DOHH2 (cell line): ENCODE data around the gene CARD6.

Experiments
- H3F3A ChIP-seq: fragments of 200-600 bp; sonication (generic), shearing (Covaris generic); 2 replicates; pipeline ENCODE4 v1.6.0; 2016; ENCODE audit warnings: antibody characterized with exemption, mild to moderate bottlenecking; ENCODE audit not compliant: control insufficient read depth, insufficient read depth
- H3K27ac ChIP-seq: fragments of 200-600 bp; sonication (generic); 2 replicates; pipeline ENCODE4 v1.5.1; 2014; ENCODE audit warnings: low read depth, mild to moderate bottlenecking, low read length, moderate library complexity
- H3K27me3 ChIP-seq: fragments of 200-600 bp; sonication (generic); 2 replicates; pipeline ENCODE4 v1.6.1; 2014; ENCODE audit warnings: mild to moderate bottlenecking, low read length, mixed read lengths; ENCODE audit not compliant: control insufficient read depth
- H3K36me3 ChIP-seq: fragments of 200-600 bp; sonication (generic); 2 replicates; pipeline ENCODE4 v1.6.1; 2014; ENCODE audit warnings: mild to moderate bottlenecking, low read length, moderate library complexity, mixed read lengths; ENCODE audit not compliant: control insufficient read depth
- H3K4me1 ChIP-seq: fragments of 200-600 bp; sonication (generic); 2 replicates; pipeline ENCODE4 v1.6.1; 2014; ENCODE audit warnings: mild to moderate bottlenecking, low read length, mixed read lengths; ENCODE audit not compliant: control insufficient read depth
- H3K4me2 ChIP-seq: fragments of 200-600 bp; sonication (generic); 2 replicates; pipeline ENCODE4 v1.6.0; 2014; ENCODE audit warnings: mild to moderate bottlenecking, low read length, moderate library complexity
- H3K4me3 ChIP-seq: fragments of 200-600 bp; sonication (generic); 2 replicates; pipeline ENCODE4 v1.5.1; 2014; ENCODE audit warnings: mild to moderate bottlenecking, low read length, mixed read lengths
- H3K79me2 ChIP-seq: fragments of 200-600 bp; sonication (generic); 2 replicates; pipeline ENCODE4 v1.6.1; 2014; ENCODE audit warnings: mild to moderate bottlenecking, low read length, mixed read lengths; ENCODE audit not compliant: control insufficient read depth
- H3K9me2 ChIP-seq: fragments of 200-600 bp; sonication (generic); replicated peaks from 2 replicates; pipeline ENCODE4 v1.6.1; 2014; ENCODE audit warnings: mild to moderate bottlenecking, low read length, mixed read lengths; ENCODE audit not compliant: control insufficient read depth
- H3K9me3 ChIP-seq: fragments of 200-600 bp; sonication (generic); 2 replicates; pipeline ENCODE4 v1.6.1; 2014; ENCODE audit warnings: antibody characterized with exemption, low read length, mixed read lengths; ENCODE audit not compliant: control insufficient read depth, insufficient read depth
- H4K20me1 ChIP-seq: fragments of 200-600 bp; sonication (generic); 2 replicates; pipeline ENCODE4 v1.6.0; 2014; ENCODE audit warnings: low read depth, mild to moderate bottlenecking, antibody characterized with exemption, low read length, moderate library complexity; ENCODE audit not compliant: control insufficient read depth, insufficient read depth
- EZH2phosphoT487 ChIP-seq: fragments of 200-600 bp; sonication (generic); IDR thresholded peaks from 2 replicates; pipeline ENCODE4 v1.6.1; 2017; ENCODE audit warnings: borderline replicate concordance, mild to moderate bottlenecking, antibody characterized with exemption, low read length, moderate library complexity, mixed read lengths
- TF ChIP-seq, protein P1 (sequence below): fragments of 200-600 bp; sonication (generic); IDR thresholded peaks from one replicate; pipeline ENCODE4 v1.5.1; 2014; ENCODE audit warnings: antibody characterized with exemption, mild to moderate bottlenecking, low read depth, low read length; ENCODE audit not compliant: poor library complexity, severe bottlenecking

The CARD6 gene

GRCh38 chr5:40798801-40799210 is 42.4 kb upstream of the CARD6 start:
- peaks cover 6% of the 10 kb centered on the region; the same call in 1 of the 2 replicates for H3F3A ChIP-seq
- H3K27me3 ChIP-seq = no peaks in the 10 kb centered on the region
- TF ChIP-seq, protein P1, sequence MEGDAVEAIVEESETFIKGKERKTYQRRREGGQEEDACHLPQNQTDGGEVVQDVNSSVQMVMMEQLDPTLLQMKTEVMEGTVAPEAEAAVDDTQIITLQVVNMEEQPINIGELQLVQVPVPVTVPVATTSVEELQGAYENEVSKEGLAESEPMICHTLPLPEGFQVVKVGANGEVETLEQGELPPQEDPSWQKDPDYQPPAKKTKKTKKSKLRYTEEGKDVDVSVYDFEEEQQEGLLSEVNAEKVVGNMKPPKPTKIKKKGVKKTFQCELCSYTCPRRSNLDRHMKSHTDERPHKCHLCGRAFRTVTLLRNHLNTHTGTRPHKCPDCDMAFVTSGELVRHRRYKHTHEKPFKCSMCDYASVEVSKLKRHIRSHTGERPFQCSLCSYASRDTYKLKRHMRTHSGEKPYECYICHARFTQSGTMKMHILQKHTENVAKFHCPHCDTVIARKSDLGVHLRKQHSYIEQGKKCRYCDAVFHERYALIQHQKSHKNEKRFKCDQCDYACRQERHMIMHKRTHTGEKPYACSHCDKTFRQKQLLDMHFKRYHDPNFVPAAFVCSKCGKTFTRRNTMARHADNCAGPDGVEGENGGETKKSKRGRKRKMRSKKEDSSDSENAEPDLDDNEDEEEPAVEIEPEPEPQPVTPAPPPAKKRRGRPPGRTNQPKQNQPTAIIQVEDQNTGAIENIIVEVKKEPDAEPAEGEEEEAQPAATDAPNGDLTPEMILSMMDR = no peak
- TF ChIP-seq EZH2phosphoT487 = no peak
- H3K27ac ChIP-seq = peak overlapping the region; percentile 42; the same call in 1 of the 2 replicates
- H3K9me2 ChIP-seq = no peaks in the 10 kb centered on the region
- peaks cover 18% of the 10 kb centered on the region for H3K4me1 ChIP-seq
- H3K36me3 ChIP-seq = peaks cover 16% of the 10 kb centered on the region
- peak overlapping the region; percentile 83 for H3K4me2 ChIP-seq
- H3K9me3 ChIP-seq = no peaks in the 10 kb centered on the region
- H4K20me1 ChIP-seq = peaks cover 8% of the 10 kb centered on the region; the same call in 1 of the 2 replicates
- H3K4me3 ChIP-seq = peak overlapping the region; percentile 99
- H3K79me2 ChIP-seq = peaks cover 47% of the 10 kb centered on the region

GRCh38 chr5:40799258-40799657 is 41.9 kb upstream of the CARD6 start:
- Histone ChIP-seq H3F3A (peaks cover 6% of the 10 kb centered on the region; the same call in 1 of the 2 replicates), H3K9me2 (no peaks in the 10 kb centered on the region), H3K4me3 (peak overlapping the region; percentile 99), H3K4me2 (peak overlapping the region; percentile 83), H3K9me3 (no peaks in the 10 kb centered on the region), H4K20me1 (peaks cover 8% of the 10 kb centered on the region; the same call in 1 of the 2 replicates), H3K4me1 (peaks cover 18% of the 10 kb centered on the region), H3K36me3 (peaks cover 14% of the 10 kb centered on the region), H3K27ac (no peak overlapping the region), H3K27me3 (no peaks in the 10 kb centered on the region), H3K79me2 (peaks cover 43% of the 10 kb centered on the region)
- TF ChIP-seq EZH2phosphoT487 = no peak
- TF ChIP-seq, protein P1 = no peak

GRCh38 chr5:40801771-40802562 is 39.2 kb upstream of the CARD6 start:
- Histone ChIP-seq H3K27ac (no peak overlapping the region), H4K20me1 (no peaks in the 10 kb centered on the region; the same call in 1 of the 2 replicates), H3K36me3 (no peaks in the 10 kb centered on the region), H3K4me3 (no peak overlapping the region), H3K4me2 (no peak overlapping the region), H3K9me2 (no peaks in the 10 kb centered on the region), H3K4me1 (peaks cover 11% of the 10 kb centered on the region), H3K79me2 (peaks cover 16% of the 10 kb centered on the region), H3F3A (peaks cover 4% of the 10 kb centered on the region; the same call in 1 of the 2 replicates), H3K27me3 (no peaks in the 10 kb centered on the region), H3K9me3 (no peaks in the 10 kb centered on the region)
- TF ChIP-seq, protein P1 = no peak
- TF ChIP-seq EZH2phosphoT487 = no peak
